Measurements from ENCODE around the gene JMJD6. TPM values are rescaled to one million over a fixed set of nuclear protein-coding genes. Genes with fewer than 3 reads are reported as not detected.
A peak's percentile ranks its signal among the peaks of the same experiment; 100 is the strongest.

JMJD6 gene
- total and polyA plus RNA-seq, 9 of the 15 experiments (the other 6 are each of a cell fraction or from before 2014, with no cell fraction given), result 2.5 to 52.3 (median 36.3) TPM

DNA sequence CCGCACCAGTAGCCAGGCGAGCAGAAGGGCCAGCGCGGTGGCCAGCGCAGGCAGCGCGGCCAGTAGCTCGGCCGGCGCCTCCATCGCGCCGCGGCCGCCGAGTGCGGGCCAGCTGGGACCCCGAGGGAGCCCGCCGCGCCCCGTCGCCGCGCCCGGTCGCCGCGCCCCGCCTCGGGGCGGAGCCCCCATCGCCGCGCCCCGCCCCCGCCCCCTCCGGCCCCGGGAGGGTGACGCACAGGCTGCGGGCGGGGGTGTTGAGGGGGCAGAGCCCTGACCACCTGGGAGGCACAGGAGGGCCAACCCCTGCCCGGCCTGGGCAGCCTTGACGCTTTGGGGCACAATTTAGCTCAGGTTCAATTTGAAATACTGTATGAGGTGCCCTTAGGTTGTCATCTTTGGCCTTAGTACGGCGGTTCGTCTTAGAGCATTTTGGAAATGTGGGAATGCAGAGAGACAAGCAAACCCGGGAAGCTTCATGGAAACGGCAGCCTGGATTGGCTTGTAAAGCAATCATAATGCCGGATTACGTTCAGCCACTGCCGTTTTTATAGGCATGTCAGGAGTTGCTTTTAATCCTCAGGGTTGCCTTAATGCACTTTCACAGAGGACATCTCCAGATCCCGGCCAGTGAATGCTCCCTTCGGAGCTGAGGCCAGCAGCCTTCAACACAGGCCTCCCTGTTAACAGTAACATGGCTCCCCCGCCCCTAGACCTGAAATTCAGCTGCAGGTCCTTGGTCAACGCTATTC, 15.4 kb downstream of the JMJD6 start, which contains the start of gene MXRA7 (continued):
- TF ChIP-seq, protein P1, sequence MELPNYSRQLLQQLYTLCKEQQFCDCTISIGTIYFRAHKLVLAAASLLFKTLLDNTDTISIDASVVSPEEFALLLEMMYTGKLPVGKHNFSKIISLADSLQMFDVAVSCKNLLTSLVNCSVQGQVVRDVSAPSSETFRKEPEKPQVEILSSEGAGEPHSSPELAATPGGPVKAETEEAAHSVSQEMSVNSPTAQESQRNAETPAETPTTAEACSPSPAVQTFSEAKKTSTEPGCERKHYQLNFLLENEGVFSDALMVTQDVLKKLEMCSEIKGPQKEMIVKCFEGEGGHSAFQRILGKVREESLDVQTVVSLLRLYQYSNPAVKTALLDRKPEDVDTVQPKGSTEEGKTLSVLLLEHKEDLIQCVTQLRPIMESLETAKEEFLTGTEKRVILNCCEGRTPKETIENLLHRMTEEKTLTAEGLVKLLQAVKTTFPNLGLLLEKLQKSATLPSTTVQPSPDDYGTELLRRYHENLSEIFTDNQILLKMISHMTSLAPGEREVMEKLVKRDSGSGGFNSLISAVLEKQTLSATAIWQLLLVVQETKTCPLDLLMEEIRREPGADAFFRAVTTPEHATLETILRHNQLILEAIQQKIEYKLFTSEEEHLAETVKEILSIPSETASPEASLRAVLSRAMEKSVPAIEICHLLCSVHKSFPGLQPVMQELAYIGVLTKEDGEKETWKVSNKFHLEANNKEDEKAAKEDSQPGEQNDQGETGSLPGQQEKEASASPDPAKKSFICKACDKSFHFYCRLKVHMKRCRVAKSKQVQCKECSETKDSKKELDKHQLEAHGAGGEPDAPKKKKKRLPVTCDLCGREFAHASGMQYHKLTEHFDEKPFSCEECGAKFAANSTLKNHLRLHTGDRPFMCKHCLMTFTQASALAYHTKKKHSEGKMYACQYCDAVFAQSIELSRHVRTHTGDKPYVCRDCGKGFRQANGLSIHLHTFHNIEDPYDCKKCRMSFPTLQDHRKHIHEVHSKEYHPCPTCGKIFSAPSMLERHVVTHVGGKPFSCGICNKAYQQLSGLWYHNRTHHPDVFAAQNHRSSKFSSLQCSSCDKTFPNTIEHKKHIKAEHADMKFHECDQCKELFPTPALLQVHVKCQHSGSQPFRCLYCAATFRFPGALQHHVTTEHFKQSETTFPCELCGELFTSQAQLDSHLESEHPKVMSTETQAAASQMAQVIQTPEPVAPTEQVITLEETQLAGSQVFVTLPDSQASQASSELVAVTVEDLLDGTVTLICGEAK (IDR thresholded peaks at IDR 0.05), result no peak
- TF ChIP-seq, protein P1 (CRISPR knock-in tag; IDR thresholded peaks at IDR 0.05), result no peak
- TF ChIP-seq, protein P2, sequence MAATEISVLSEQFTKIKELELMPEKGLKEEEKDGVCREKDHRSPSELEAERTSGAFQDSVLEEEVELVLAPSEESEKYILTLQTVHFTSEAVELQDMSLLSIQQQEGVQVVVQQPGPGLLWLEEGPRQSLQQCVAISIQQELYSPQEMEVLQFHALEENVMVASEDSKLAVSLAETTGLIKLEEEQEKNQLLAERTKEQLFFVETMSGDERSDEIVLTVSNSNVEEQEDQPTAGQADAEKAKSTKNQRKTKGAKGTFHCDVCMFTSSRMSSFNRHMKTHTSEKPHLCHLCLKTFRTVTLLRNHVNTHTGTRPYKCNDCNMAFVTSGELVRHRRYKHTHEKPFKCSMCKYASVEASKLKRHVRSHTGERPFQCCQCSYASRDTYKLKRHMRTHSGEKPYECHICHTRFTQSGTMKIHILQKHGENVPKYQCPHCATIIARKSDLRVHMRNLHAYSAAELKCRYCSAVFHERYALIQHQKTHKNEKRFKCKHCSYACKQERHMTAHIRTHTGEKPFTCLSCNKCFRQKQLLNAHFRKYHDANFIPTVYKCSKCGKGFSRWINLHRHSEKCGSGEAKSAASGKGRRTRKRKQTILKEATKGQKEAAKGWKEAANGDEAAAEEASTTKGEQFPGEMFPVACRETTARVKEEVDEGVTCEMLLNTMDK (IDR thresholded peaks at IDR 0.05; ENCODE audit: borderline replicate concordance, insufficient read depth, low read depth, low read length, poor library complexity, severe bottlenecking), result no peak
- no peak for TF ChIP-seq JUN (IDR thresholded peaks at IDR 0.05; ENCODE audit: borderline replicate concordance, low read depth, low read length)
- no peak for TF ChIP-seq JUN (CRISPR knock-in tag; IDR thresholded peaks at IDR 0.05; ENCODE audit: borderline replicate concordance)
- TF ChIP-seq, protein P3, sequence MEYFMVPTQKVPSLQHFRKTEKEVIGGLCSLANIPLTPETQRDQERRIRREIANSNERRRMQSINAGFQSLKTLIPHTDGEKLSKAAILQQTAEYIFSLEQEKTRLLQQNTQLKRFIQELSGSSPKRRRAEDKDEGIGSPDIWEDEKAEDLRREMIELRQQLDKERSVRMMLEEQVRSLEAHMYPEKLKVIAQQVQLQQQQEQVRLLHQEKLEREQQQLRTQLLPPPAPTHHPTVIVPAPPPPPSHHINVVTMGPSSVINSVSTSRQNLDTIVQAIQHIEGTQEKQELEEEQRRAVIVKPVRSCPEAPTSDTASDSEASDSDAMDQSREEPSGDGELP (CRISPR knock-in tag; IDR thresholded peaks at IDR 0.05; ENCODE audit: borderline replicate concordance), result peak; percentile 66; the same call in 1 of the 2 replicates
- no peak for TF ChIP-seq HNRNPH1 (optimal IDR thresholded peaks at IDR 0.05; ENCODE audit: low read depth, low read length)
- TF ChIP-seq, protein P4, sequence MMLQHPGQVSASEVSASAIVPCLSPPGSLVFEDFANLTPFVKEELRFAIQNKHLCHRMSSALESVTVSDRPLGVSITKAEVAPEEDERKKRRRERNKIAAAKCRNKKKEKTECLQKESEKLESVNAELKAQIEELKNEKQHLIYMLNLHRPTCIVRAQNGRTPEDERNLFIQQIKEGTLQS (IDR thresholded peaks at IDR 0.05), result peak; percentile 57; the same call in 1 of the 2 replicates
- TF ChIP-seq, protein P4 (CRISPR knock-in tag; conservative IDR thresholded peaks at IDR 0.05), result no peak
